ENCODE data around the gene DNAH10.
A peak's percentile ranks its signal among the peaks of the same experiment; 100 is the strongest.

DNAH10 gene

GRCh38 chr12:123807002-123807401, 44.9 kb downstream of the DNAH10 start:
- DNase-seq (ENCODE audit: extremely low read depth, low read depth): no peak
- TF ChIP-seq CTCF (IDR thresholded peaks at IDR 0.05; ENCODE audit: low read depth, low read length): no peak

GRCh38 chr12:123807670-123808069, 45.6 kb downstream of the DNAH10 start:
- no peak for TF ChIP-seq CTCF (IDR thresholded peaks at IDR 0.05; ENCODE audit: low read depth, low read length)
- no peak for DNase-seq (ENCODE audit: extremely low read depth, low read depth)

GRCh38 chr12:123808167-123808566, 46.1 kb downstream of the DNAH10 start:
- TF ChIP-seq CTCF (IDR thresholded peaks at IDR 0.05; ENCODE audit: low read depth, low read length): peak; percentile 28
- no peak for DNase-seq (ENCODE audit: extremely low read depth, low read depth)

- peak; percentile 76 for DNase-seq (ENCODE audit: extremely low read depth, low read depth)
- TF ChIP-seq CTCF (IDR thresholded peaks at IDR 0.05; ENCODE audit: low read depth, low read length): no peak
Observed at GRCh38 chr12:123813349-123813748, 51.2 kb downstream of the DNAH10 start.

GRCh38 chr12:123815968-123816367, 53.9 kb downstream of the DNAH10 start:
- no peak for TF ChIP-seq CTCF (IDR thresholded peaks at IDR 0.05; ENCODE audit: low read depth, low read length)
- no peak for DNase-seq (ENCODE audit: extremely low read depth, low read depth)

GRCh38 chr12:123816896-123817537, 54.9 kb downstream of the DNAH10 start:
- TF ChIP-seq CTCF (IDR thresholded peaks at IDR 0.05; ENCODE audit: low read depth, low read length): no peak
- DNase-seq (ENCODE audit: extremely low read depth, low read depth): no peak

- no peak for DNase-seq (ENCODE audit: extremely low read depth, low read depth)
- TF ChIP-seq CTCF (IDR thresholded peaks at IDR 0.05; ENCODE audit: low read depth, low read length): no peak
Observed at GRCh38 chr12:123822804-123823203, 60.7 kb downstream of the DNAH10 start.

All from AG09319 (cell line).